ENCODE measurements around the gene OR14K1.
"Not testable (repeated sequence)": the region's sequence is repeated elsewhere in the genome, so short reads cannot be mapped to it uniquely, and the experiment has no call there.

Gene OR14K1

DNA sequence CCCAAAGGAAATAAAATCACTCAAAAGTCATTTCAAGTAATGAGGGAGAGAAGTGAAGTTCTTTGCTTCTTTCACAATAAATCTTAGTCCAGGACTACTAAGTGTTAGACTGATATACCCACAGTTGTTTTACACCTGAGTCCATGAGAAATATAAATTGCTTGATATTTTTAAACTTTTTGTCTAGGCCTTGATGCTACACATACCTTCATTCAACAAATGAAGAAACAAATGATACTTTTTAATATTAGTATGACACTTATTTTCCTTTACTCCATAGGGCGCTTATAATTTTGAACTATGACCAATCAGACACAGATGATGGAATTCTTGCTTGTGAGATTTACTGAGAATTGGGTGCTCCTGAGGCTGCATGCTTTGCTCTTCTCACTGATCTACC is at the start of gene OR14K1:
OR14K1 (plus strand) TSS at position 301 of the 400 bp plus-strand sequence; CDS start at position 301, 0 bp downstream.
- no peak for DNase-seq

- no peak for DNase-seq
Measured at GRCh38 chr1:247701338-247701737, 37.1 kb upstream of the OR14K1 start.

- DNase-seq, result not testable (repeated sequence)
Measured at GRCh38 chr1:247710681-247711080, 27.7 kb upstream of the OR14K1 start.

- DNase-seq, result no peak
Measured at GRCh38 chr1:247713753-247714152, 24.7 kb upstream of the OR14K1 start.

DNA sequence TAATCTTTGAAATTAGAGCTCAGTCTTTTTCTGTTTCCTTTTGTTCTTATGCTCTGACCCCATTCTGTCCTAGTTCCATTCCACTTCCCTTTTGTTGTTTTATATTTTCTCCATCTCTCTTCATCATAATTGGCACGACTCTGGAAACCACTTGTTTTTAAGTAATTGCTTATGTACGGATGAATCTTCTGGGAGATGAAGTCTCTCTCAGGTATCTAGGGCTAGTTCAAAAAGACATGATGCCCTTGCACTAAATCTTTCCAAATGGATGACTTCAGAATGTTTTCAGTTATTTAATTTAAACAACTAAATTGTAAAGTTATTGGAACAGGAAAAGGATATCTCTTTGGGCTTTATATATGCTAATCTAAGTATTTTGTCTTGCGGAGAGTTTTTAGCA is 21.9 kb upstream of the OR14K1 start, which contains the start of gene OR6F1:
OR6F1 (minus strand) TSS at position 101 of the 400 bp plus-strand sequence. CDS start 3,891 bp downstream, outside the sequence.
- DNase-seq, result no peak

DNA sequence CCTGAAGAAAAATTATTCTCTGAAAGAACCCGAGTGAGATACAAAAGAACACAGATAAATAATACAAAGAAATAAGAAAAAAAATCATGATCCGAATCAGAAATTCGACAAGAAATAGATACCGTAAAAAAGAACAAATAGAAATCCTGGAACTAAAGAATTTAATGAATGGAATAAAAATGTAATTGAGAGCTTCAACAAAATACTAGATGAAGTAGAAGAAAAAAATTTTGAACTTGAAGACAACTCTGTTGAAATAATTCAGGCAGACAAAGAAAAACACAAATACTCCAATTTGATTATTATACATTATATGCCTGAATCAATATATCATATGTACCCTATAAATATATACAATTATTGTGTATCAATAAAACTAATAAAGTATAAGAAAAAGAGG is 17.2 kb upstream of the OR14K1 start:
- DNase-seq, result no peak

DNA sequence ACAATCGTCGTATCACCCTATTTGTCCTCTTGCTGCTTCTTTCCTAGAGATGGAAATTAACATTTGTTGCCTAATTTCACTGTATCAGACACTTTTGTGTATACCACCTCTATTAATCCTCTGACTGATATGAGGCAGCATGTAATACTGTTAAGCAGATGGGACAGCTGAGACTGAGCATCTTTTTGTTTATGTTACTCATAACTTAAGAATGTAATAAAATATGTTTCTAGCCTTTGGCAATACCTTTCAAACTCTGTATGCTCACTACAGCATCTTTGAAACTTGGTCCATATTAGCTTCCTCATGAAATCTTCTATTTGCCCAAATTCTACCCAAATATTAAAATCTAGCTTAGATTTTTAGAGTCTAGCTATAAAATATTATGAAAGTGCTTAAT is 2.3 kb downstream of the OR14K1 start:
- no peak for DNase-seq

DNA sequence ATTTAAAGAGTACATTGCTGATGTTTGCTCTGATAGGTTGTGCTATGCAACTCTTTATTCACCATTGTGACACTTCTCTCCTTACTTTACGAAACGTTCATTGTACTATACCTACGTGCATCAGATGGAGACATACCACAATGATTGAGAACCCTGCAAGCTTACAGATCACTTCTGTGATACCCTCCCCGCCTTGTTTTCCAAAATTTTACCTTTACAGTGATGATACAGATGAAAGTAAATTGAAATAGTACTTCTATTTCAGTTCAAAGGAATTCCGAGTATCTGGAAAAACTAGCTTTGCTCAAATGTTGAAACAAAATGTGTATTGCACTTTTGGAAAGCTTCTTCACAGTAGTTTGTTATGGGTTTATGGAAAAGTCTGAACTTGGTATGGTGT is 3.3 kb downstream of the OR14K1 start:
- no peak for DNase-seq

DNA sequence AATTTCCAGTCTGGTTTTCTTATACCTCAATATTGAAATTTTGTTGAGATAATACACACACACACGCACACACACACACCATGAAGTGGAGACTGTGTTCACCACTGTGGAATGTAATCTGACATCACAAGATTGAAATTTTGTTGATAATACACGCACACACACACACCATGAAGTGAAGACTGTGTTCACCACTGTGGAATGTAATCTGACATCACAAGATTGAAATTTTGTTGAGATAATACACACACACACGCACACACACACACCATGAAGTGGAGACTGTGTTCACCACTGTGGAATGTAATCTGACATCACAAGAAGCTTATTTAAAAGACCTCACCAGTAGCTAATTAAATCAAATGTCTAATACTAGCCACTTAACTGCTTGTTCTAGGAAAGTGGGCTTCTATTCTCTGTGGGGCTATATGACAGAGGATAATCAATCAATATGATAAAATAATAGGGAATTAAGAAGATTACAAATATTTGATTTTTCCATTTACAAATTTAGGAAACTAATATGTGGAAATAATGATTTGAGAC is 3.9 kb downstream of the OR14K1 start:
- DNase-seq, result not testable (repeated sequence)

GRCh38 chr1:247746391-247746935 is 8.0 kb downstream of the OR14K1 start:
- DNase-seq, result no peak

- no peak for DNase-seq
Measured at GRCh38 chr1:247747616-247748015, 9.2 kb downstream of the OR14K1 start.

DNA sequence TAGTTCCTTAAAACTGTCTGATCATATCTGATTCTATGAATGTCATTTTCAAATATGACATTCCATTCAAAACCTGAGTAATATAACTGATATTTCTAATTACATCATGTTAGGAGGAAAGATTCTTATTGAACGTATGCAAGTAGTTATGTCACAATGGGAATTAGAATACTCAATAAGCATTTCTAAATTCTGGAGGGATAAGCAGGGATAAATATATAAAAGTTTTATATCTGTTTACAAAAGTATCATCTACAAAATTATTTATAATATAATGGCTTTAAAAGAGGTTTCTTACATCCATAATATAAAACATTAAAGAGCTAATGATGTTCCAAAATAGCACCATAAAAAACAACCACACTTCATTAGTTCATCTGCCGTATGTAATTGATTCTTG is 9.6 kb downstream of the OR14K1 start, which contains the start of gene OR14A2:
OR14A2 (minus strand) TSS at position 101 of the 400 bp plus-strand sequence.
- no peak for DNase-seq

DNA sequence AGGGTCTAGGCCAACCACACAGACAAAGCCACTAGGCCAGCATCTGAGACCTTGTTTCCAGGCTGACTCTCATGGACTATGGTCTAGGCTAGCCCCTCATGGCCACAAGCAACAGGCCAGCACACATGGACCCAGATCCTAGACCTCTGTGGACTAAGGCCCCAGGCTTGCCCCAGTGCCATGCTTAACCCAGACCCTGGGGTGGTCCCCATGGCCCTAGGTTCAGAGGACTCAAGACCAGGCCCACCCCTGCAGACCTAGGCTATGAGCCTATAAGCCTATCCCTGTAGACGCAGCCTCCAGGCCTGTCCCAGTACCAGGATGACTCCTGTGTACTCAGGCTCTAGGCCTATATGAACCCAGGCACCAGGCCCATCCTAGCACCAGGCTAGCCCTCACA is 11.5 kb downstream of the OR14K1 start:
- DNase-seq, result no peak

- DNase-seq, result not testable (repeated sequence)
Measured at GRCh38 chr1:247754311-247754710, 15.9 kb downstream of the OR14K1 start.

DNA sequence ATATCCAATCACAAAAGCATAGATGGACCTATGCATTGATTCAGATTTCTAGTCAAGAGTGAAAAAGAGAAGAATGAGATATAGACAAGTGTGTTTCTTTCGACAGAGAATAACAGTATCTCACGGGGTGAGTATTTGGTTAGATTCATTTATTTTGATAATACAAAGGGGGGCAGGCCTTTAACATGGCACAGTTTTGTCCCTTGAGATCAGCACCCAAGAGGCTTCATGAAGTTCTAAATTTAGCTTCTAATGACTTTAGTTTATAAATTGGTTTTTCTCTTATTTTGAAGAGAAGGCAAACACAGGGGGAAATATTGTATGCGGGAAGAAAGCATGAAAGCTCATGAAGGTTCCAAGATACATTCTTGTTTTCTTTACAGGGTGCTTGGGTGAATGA is 22.0 kb downstream of the OR14K1 start, which contains the start of gene OR1C1:
OR1C1 (minus strand) TSS at position 101 of the 400 bp plus-strand sequence. CDS start 2,150 bp downstream, outside the sequence.
- DNase-seq, result no peak

DNA sequence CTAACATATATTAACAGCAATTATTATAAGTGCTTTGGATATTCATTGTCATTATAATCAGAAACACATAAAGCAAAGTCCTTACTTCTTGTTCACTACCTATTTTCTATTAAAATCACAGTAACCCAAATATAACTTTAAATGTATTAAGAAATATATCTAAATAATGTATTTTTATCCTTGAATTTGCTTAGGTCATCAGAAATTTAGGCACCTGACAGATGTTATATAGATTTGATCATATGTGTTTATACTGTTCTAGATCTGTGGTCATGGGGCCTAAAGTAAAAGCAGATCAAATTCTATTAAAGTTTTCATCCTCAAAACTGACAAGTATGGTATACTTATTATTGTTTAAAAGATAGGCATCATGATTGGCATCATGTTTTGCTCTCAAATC is 31.2 kb downstream of the OR14K1 start:
- no peak for DNase-seq

Measured in NCI-H2171 (cell line).